NCI-H510A treated with DMSO at 0.1 percent for 48 hours (cell line): Measurements from ENCODE around the gene OR7G2.
"Not testable (repeated sequence)": the region's sequence is repeated elsewhere in the genome, so short reads cannot be mapped to it uniquely, and the experiment has no call there.

Experiments used
- DNase-seq: peaks from one replicate; lab custom pipeline; 2025; lab: John Stamatoyannopoulos, UW

Gene OR7G2

GRCh38 chr19:9073806-9074205, 33.5 kb downstream of the OR7G2 start:
- DNase-seq = no peak

- DNase-seq = not testable (repeated sequence)
These were observed 35.6 kb downstream of the OR7G2 start for GRCh38 chr19:9071720-9072119.

GRCh38 chr19:9070066-9070465, 37.2 kb downstream of the OR7G2 start:
- DNase-seq = no peak

GRCh38 chr19:9065457-9066014, 41.7 kb downstream of the OR7G2 start:
- no peak for DNase-seq

DNA sequence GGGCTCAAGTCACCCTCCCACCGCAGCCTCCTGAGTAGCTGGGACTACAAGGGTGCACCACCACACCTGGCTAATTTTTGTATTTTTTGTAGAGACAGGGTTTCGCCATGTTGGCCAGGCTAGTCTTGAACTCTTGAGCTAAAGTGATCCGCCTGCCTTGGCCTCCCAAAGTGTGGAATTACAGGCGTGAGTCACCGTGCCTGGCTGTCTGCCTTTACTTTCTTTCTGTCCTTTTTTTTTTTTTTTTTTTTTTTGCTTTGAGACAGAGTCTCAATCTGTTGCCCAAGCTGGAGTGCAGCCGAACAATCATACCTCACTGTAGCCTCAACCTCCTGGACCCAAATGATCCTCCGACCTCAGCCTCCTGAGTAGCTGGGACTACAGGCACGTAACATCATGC, 45.4 kb downstream of the OR7G2 start:
- no peak for DNase-seq

DNA sequence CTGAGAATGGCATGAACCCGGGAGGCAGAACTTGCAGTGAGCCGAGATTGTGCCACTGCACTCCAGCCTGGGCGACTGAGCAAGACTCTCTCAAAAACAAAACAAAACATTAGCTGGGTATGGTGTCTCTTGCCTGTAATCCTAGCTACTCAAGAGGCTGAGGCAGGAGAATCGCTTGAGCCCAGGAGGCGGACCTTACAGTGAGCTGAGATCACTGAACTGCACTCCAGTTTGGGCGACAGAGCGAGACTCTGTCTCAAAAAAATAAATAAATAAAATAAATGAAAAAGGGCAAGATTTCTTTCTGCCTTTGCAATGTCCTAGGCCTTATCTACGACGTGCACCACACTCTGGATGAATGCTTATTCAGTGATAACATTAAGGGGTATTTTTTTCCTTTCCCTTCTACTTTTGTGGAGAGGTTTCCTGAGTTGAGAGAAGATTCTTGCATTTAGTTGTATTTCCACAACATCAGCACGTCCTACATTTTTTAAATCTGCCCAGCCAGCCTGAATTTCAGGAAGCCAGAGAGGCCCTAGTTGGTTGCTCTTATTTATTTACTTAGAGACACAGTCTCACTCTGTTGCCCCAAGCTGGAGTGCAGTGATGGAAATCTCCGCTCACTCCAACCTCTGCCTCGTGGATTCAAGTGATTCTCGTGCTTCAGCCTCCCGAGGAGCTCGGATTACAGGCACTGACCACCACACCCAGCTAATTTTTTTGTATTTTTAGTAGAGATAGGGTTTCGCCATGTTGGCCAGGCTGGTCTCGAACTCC, 46.5 kb downstream of the OR7G2 start:
- DNase-seq = no peak

DNA sequence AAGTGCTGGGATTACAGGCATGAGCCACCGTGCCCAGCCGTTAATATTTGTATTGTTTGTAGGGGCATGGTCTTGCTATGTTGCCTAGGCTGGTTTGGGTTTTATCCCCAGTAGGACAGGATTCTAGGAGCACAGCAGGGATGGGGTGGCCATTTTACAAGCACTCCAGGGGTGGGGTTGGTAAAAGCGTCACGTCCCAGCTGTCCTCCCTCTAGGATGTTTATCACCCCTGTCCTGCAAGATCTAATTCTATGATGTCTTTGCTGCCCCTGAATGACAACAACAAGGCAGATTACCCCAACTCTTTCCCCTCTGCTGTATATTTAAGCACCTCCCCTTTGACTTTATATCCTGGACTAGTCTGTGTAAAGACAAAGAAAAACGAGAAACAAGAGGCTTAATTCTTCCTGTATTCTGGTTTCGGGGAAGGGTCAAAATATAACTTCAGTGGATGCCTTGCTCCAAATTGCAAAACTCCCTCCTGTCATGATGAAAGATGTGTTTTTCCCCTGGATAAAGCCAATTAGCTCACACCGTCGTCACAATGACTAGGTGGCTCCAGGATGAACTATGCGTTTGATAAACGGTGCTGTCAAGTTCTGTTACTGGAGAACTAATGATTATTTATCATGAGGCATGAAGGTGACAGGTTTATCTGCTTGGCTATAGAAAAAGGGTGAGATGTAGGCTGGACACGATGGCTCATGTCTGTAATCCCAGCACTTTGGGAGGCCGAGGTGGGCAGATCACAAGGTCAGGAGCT, 48.2 kb downstream of the OR7G2 start:
- no peak for DNase-seq

- DNase-seq = no peak
These were observed 49.6 kb downstream of the OR7G2 start for GRCh38 chr19:9057505-9058258.

GRCh38 chr19:9056131-9056530, 51.1 kb downstream of the OR7G2 start:
- not testable (repeated sequence) for DNase-seq

DNA sequence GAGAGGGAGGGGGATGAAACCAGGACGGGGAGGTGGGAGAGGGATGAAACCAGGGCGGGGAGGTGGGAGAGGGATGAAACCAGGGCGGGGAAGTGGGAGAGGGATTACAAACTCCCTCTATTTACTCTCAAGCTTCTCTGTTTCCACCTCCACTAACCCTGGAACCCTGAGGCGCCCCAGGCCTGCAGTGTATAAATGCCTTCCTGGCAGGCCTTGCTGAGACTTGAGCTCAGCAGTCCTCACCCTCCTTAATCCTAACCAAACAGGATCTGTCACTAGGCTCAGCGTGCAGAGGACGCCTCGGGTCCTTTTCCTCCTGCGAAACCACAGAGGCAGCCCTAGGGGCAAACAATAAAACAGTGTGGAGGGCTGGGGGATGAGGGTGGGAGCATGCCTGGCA, 52.5 kb downstream of the OR7G2 start:
- no peak for DNase-seq

DNA sequence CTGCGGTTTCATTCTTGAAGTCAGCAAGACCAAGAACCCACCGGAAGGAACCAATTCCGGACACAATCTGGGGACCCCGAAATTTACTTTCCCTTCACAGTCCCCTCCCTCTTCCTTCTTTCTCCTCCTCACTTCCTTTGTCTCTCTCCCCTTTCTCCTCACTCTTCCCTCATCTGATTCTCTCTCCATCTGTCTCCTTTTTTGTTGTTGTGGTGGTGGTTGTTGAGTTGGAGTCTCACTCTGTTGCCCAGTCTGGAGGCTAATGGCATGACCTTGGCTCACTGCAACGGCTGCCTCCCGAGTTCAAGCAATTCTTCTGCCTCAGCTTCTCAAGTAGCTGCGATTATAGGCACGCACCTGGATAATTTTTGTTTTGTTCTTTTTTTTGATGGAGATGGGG, 53.1 kb downstream of the OR7G2 start:
- no peak for DNase-seq

GRCh38 chr19:9053674-9054073, 53.6 kb downstream of the OR7G2 start:
- DNase-seq = not testable (repeated sequence)

GRCh38 chr19:9052894-9053293, 54.4 kb downstream of the OR7G2 start:
- DNase-seq = no peak
